Heart left ventricle (tissue), 16 donors: Measurements from ENCODE around the gene LEFTY2. TPM values are rescaled to one million over a fixed set of nuclear protein-coding genes. Genes with fewer than 3 reads are reported as not detected.
"Not testable (repeated sequence)": the region's sequence is repeated elsewhere in the genome, so short reads cannot be mapped to it uniquely, and the experiment has no call there.

Experiments used
- ATAC-seq, 4 donors: fragments of 200-7000 bp; cut with Tn5 transposase; one replicate each; pipeline ENCODE4 v1.9.1; 2020 to 2022; ENCODE audit warnings: moderate library complexity in 4 of 4, mild to moderate bottlenecking in 3 of 4, moderate number of reproducible peaks in 1 of 4
- DNase-seq, 5 donors: peaks; one replicate each; pipeline ENCODE4 v3.0.0-alpha.2; 2020
- H3K27ac ChIP-seq, 12 donors: fragments of 200-600 bp; sonication (generic) in 4 of 12; one replicate each; pipeline versions ENCODE4 v1.5.0 to v1.8.0; 2016 to 2022; ENCODE audit warnings: mild to moderate bottlenecking in 2 of 12
- H3K27me3 ChIP-seq, 9 donors: fragments of 200-600 bp; sonication (generic) in 2 of 9; one replicate each; pipeline versions ENCODE4 v1.5.1 to v1.8.0; 2016 to 2022; ENCODE audit warnings: mild to moderate bottlenecking in 3 of 9
- H3K36me3 ChIP-seq, 9 donors: fragments of 200-600 bp; sonication (generic) in 2 of 9; one replicate each; pipeline versions ENCODE4 v1.5.0 to v1.8.0; 2018 to 2022; ENCODE audit warnings: mild to moderate bottlenecking in 2 of 9
- H3K4me1 ChIP-seq, 12 donors: fragments of 200-600 bp; sonication (generic) in 4 of 12; one replicate each; pipeline versions ENCODE4 v1.5.0 to v1.8.0; 2016 to 2022; ENCODE audit warnings: mild to moderate bottlenecking in 3 of 12
- H3K4me3 ChIP-seq, 12 donors: fragments of 200-600 bp; sonication (generic) in 4 of 12; one replicate each; pipeline versions ENCODE4 v1.5.0 to v1.8.0; 2017 to 2022; ENCODE audit warnings: mild to moderate bottlenecking in 9 of 12, moderate library complexity in 4 of 12
- H3K9me3 ChIP-seq, 12 donors: fragments of 200-600 bp; sonication (generic) in 4 of 12; one replicate each; pipeline versions ENCODE4 v1.5.0 to v1.8.0; 2016 to 2022; ENCODE audit warnings: mild to moderate bottlenecking in 1 of 12
- CTCF ChIP-seq, 12 donors: fragments of 200-600 bp; sonication (generic) in 4 of 12; IDR thresholded peaks; one replicate each; pipeline versions ENCODE4 v1.5.0 to v1.8.0; 2018 to 2022; ENCODE audit warnings: antibody characterized with exemption in 12 of 12, mild to moderate bottlenecking in 5 of 12
- POLR2A ChIP-seq, 2 donors: fragments of 450-650 bp; IDR thresholded peaks; one replicate each; pipeline ENCODE4 v1.6.1; 2017; ENCODE audit warnings: antibody characterized with exemption in 2 of 2, mild to moderate bottlenecking in 2 of 2, moderate library complexity in 2 of 2
- WGBS, 4 donors: extraction: QIAGEN DNeasy Blood & Tissue Kit in 2 of 4; methylation state at CpG; one replicate each; pipeline versions ENCODE4 v1.1.5 to v1.1.7; 2013 to 2018; 5-methylcytosine and 5-hydroxymethylcytosine counted together
- intact Hi-C, 10 donors: fragments of 100-400 bp; cut with DNase I; formaldehyde crosslinking; loops; one replicate each; pipeline versions ENCODE4 v1.11.1 to v1.14.2; 2022
- polyA plus RNA-seq, 2 donors: library from polyadenylated mRNA; stranded (reverse); fragments of 200-250 nt; gene quantifications; one replicate each; pipeline ENCODE4 v1.2.3, GENCODE V29; 2013
- total RNA-seq, 9 donors: library from RNA; depleted of rRNA in 2 of 9; stranded (reverse); fragments of >200 nt in 2 of 9; fragmentation: NEBNext Ultra II Directional in 3 of 9; extraction: Animal tissue kit (Norgen Biotek cat#: 25700) in 3 of 9; gene quantifications; one replicate each; pipeline versions ENCODE4 v1.1.0 to v1.2.4, GENCODE V29; 2016 to 2023
- donor health status: ischemic (EF 13 %, LVEDD 7.1; RV severe dilation, severe dysfunction).
- donor health status: healthy with polysubstance abuse.
- donor health status: DM: no; HTN: yes; CAD: no.
- donor health status: DM: no; HTN: no; CAD: no.
- donor health status: ischemic (EF 25% LVEDD 6.9; RV normal size, moderate dysfunction).
- donor health status: ischemic (EF 25% LVEDD 5.7; RV mildly dilated, moderate dysfunction).
- donor health status: healthy.
- donor health status: DM: yes; HTN: yes; CAD: no.
- donor health status: ischemic (EF 35%, LVEDD 5.7; RV mildly dilated, moderate dysfunction).
- donor health status: nonischemic (EF 11% LVEDD 7.7; RV severe dilation, severe dysfunction).
- donor health status: DM: yes; HTN: yes; CAD: no.
- donor health status: PGD.
- donor health status: ischemic (EF 29% LVEDD 5.4; RV normal size, mild dysfunction).
- donor health status: nonischemic (EF 23%, LVEDD 6.1; RV moderate dilation, normal function).

Gene LEFTY2
- total and polyA plus RNA-seq, 11 donors: 0.11 to 1.8 (median 0.29) TPM; not detected in 1

- Histone ChIP-seq H3K27ac (no peak overlapping the region), H3K9me3 (no peaks in the 10 kb centered on the region), H3K27me3 (no peaks in the 10 kb centered on the region), H3K4me3 (no peak overlapping the region), H3K4me1 (no peaks in the 10 kb centered on the region), H3K36me3 (no peaks in the 10 kb centered on the region)
- TF ChIP-seq CTCF (IDR thresholded peaks at IDR 0.05) (no peak), POLR2A (IDR thresholded peaks at IDR 0.05) (no peak)
- ATAC-seq (no peak), DNase-seq (no peak)
- intact Hi-C loops: no loop called here
- WGBS, 4 donors: 86 to 90% (median 88%) methylated on average over 2 of the region's 2 CpGs
These were observed 7.9 kb downstream of the LEFTY2 start for GRCh38 chr1:225933072-225933471.

- TF ChIP-seq CTCF (IDR thresholded peaks at IDR 0.05): no peak
- no peak for TF ChIP-seq POLR2A (IDR thresholded peaks at IDR 0.05)
- Histone ChIP-seq H3K36me3 (no peaks in the 10 kb centered on the region), H3K27me3 (no peaks in the 10 kb centered on the region), H3K4me3 (no peak overlapping the region), H3K4me1 (no peaks in the 10 kb centered on the region), H3K27ac (no peak overlapping the region), H3K9me3 (no peaks in the 10 kb centered on the region)
- WGBS, 4 donors: 74 to 79% (median 75%) methylated on average over 5 of the region's 5 CpGs
- ATAC-seq (no peak), DNase-seq (no peak)
- intact Hi-C loops: no loop called here
These were observed 9.5 kb downstream of the LEFTY2 start for GRCh38 chr1:225931270-225932136.

GRCh38 chr1:225930566-225930965, 10.5 kb downstream of the LEFTY2 start:
- H3K9me3 ChIP-seq: no peaks in the 10 kb centered on the region

GRCh38 chr1:225929462-225929861, 11.6 kb downstream of the LEFTY2 start:
- H3K36me3 ChIP-seq, intact Hi-C loops, DNase-seq, H3K4me3 ChIP-seq, ATAC-seq, H3K9me3 ChIP-seq, H3K27me3 ChIP-seq, H3K4me1 ChIP-seq, H3K27ac ChIP-seq: not testable (repeated sequence)
- 95 to 98% (median 97%) methylated on average over 3 of the region's 3 CpGs for WGBS, 4 donors

More at GRCh38 chr1:225930566-225930965, 10.5 kb downstream of the LEFTY2 start:
- H3K4me1 ChIP-seq: no peaks in the 10 kb centered on the region
- H3K4me3 ChIP-seq: no peak overlapping the region
- no peaks in the 10 kb centered on the region for H3K36me3 ChIP-seq
- no peak for TF ChIP-seq CTCF (IDR thresholded peaks at IDR 0.05)
- TF ChIP-seq POLR2A (IDR thresholded peaks at IDR 0.05): no peak
- no peaks in the 10 kb centered on the region for H3K27me3 ChIP-seq
- WGBS, 4 donors: 92 to 100% (median 94%) methylated on average over 2 of the region's 2 CpGs
- DNase-seq (no peak), ATAC-seq (no peak)
- intact Hi-C loops: no loop called here
- H3K27ac ChIP-seq: no peak overlapping the region
